Stimulated activated naive CD4-positive, alpha-beta T cell treated with Interleukin-2 at 50 U/mL for 16 hours (primary cell): ENCODE results near the gene NTSR1.

Source experiments
- DNase-seq: peaks from one replicate; lab custom pipeline; 2025; lab: John Stamatoyannopoulos, UW

Gene NTSR1

DNA sequence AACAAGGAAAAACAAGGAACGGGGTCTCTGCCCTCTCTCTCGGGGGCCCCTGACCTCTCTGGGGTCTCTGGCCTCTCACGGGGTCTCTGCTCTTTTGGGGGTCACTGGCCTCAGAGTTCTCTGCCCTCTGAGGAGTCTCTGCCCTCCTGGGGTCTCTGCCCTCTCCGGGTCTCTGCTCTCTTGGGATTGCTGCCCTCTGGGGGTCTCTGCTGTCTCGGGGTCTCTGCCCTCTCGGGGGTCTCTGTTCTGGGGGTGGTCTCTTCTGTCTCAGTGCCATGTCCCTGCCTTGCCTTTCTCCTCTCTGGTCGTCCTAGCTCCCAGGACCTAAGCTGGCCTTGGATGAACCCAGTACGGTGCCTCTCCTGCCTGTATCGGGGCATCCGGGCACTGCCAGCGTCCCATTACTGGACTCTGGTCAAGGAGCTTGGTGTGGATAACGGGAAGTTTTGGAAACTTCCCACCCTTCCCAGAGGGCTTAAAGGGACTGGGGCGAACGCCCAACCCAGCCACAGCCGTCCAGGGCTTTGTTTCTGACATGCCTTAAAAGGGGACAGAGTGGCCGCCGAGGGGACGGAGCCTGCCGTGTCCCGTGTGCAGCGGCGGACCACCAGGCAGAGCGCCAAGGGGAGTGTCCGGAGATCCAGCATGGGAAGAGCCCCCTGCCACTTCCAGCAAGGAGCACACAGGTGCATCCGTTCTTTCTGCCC, 62.9 kb downstream of the NTSR1 start:
- DNase-seq = no peak

DNA sequence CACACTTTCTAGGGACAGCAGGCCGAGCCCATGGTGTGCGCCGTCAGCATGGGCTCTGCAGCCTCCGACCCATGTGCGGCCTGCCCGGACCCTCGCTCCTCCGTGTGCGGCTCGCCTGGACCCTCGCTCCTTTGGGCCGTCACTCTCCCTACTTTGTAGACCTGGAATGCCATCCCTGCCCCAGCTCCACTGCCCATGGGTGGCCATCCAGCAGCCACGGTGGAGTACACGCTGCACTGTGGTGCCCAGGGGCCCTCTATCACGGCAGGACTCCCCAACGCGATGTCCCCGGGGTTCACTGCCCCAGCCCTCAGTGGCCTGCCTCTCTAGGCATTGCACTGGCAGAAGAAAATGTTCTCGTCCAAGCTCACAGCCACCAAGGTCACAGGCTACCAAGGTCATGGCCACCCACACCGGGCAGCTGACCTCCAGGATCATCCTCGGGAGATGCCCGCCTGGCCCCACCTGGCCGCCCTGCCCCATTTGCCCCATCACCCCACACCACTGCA, 63.5 kb downstream of the NTSR1 start:
- no peak for DNase-seq

DNA sequence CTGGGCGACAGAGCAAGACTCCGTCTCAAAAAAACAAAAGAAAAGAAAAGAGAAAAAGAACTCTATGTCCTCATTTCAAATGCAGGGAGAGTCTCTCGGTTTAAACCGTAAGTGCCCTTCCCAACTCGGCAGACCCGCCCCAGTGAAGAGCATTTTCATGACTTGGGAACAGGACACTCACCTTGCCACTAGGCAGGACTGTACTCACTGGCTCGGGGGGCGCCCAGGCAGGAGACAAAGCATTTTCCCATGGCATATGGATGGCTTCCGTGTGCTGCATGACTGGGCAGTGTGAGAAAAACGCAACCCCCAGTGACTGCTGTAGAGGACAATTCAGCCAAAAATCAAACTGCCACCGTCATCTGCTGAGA, 64.0 kb downstream of the NTSR1 start:
- DNase-seq = no peak

DNA sequence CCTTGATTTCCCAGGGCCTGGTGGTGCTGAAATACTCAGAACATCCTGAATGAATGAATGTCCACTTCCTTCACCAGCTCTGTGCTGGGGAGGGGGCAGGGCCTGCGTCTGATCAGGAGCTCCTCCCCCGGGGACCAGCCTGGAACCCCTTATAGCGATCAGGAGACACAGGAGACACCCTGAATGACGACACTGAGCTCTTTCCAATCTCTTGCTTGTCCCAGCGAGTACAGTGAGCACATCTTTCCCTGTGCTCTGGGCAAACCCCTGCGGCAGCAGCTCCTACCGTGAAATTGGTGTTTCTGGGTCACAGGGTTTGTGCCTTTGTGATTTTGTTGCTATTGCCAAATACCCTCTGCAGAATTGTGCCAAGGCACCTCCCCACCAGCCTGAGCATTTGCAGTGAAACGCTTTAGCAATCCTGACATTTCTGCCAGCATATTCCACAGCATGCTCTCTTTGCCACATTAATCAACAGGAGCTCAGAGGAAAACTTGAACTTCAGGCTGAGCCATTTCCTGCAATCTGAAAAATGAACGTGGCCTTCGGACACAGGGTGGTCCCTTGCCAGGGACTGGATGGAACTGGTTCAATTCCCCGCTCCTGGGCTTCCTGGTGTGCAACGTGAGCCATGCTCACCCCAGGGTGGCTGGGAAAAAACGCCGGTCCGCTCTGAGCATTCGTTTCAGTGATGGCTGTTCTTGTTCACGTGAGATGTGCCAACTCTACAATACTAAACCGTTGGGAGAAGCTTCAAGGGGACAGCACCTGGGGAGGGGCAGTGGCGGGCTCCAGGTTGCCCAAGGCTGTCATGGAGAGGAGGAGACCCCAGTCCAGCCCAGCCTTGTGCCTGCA, 64.6 kb downstream of the NTSR1 start:
- DNase-seq = no peak

DNA sequence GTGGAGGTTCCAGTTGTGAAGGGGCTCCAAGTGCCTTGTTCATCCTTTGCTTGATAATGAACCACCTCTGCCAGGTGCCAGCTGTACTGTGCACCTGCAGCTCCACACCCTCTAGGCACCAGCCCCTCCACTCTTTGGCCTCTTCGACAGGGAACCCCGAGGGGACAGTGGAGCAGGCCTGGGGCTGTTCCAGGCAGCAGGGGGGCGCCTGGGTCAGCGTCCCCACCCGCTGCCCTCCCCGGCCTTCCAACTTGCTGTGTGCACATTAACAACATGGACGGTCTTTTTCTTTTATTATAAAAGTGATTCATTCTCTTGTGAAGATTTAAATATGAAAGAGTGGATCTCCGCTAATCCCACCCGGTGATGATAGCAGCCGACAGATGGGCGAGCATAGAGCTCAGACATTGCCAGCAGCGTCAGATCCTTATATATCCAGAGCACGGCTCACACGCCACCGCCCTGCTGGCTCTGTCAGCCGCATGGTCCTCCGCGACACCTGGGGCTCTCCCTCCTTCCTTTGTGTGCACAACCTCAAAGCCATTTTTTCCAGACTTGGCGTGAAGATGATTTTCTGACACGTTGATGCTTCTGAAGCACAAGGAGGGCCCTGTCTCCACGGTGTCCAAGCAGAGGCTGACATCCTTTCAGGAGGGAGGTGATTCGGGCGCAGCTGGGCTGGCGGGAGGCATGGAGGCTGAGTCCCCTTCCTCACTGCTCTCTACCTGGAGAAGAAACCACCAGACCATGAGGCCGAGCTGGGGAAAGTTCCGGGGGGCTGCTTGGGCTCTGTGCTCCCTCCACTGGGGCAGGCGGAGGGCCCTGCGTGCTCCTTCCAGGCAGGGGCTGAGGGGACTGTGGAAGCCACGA, 65.4 kb downstream of the NTSR1 start:
- no peak for DNase-seq

DNA sequence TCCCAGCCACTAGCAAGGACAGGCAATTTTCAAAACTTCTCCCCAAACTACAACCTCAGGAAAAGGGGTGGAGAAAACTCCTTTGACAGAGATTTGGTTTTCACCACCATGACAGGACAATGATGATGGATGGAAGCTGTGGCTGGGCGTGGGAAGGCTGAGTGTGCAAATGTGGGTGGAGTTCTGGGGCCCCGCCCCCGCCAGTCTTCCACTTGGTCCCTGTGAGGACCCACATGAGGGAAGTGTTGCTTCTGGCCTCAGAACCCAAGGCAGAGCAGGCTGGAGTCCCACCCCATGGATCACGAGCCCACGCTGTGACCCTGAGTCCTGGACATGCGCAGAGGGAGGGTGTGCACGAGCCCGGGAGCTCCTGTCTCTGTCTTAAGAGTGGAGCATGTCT, 66.1 kb downstream of the NTSR1 start:
- no peak for DNase-seq

DNA sequence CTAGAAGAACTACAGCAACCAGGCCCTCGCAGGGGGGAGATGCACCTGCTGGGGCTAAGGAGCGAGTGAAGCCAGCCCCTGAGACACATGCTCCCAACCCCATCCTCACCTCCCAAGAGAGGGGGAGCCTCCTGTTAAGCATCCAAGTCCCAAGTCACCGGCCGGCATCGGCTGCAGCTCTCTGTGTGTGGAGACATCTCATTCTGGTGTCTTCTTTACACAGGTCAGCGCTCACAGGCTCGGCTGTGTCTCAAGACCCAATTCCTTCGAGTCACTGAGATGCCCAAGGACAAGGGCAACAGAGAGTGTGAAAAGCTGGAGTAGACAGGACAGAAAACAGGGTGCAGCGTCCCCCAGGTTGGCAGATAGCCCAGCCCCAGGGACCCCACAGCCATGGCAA, 66.6 kb downstream of the NTSR1 start:
- no peak for DNase-seq

DNA sequence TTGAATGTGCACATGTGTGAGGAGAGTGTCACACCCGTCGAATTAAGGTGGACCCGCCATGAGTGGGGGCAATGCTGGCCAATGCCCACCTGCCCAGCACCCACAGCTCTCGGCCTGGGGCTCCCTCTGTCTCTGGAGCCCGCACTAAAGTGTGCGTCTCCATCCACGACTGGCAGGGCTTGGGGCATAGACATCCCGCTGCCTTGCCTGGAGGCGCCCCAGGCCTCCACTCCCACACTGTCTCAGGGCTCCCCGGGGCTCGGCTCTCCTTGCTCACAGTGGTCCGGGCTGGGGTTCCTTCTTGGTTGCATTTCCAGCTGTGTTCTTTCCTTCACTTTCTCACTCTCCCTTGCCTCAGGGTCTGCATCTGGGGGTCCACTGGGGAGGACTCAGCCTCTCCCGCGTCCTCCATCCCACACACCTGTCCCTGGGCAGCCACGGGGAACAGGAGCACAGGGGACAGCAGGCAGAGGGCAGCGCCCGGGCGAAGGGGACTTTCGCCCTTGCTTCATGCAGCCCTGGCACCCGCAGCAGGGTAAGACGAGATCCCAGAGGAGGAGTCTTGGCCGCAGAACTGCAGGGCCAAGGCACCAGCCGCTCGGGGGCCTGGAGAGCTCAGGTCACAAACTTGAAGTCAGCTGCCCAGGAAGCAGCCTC, 67.5 kb downstream of the NTSR1 start:
- no peak for DNase-seq

DNA sequence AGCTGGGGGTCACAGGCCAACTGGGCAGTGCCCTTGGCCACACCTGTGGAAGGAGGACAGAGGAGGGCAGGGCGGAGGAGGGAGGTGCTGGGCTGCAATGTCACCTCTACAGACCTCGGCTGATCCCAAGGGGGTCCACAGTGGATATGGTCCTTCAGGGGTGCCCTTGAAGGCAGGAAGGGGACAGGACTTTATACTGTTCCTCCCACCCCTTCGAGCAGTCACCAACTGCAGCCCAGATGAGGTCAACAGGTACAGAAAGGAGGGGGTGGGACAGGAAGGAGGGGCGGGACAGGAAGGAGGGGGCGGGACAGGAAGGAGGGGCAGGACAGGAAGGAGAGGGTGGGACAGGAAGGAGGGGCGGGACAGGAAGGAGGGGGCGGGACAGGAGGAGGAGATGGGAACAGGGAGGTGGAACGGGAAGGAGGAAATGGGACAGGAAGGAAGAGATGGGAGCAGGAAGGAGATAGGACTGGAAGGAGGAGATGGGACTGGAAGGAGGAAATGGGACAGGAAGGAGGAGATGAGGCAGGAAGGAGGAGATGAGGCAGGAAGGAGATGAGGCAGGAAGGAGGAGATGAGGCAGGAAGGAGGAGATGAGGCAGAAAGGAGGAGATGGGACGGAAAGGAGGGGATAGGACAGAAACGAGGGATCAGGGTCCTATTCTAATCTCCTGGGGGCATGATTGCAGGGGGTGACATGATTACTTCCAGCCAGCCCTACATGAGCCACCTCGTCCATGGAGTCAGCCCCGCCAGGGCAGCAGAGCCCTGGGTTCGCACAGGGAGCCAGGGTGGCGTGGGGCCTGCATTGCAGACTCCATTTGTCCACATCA, 68.3 kb downstream of the NTSR1 start:
- peak; percentile 51 for DNase-seq

DNA sequence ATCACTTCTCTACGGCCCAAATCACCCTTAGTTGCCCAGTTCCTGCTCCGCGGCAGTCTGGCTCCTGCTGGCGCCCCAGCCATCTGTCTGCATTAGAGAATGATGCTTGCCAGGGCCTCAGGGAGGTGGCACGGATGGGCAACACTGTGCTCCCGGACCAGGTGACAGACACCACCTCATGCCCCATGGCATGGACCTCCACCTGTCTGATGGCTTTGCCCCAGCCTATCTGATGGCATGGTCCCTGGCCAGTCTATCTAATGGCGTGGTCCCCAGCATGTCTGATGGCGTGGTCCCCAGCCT, 68.8 kb downstream of the NTSR1 start:
- DNase-seq = no peak

DNA sequence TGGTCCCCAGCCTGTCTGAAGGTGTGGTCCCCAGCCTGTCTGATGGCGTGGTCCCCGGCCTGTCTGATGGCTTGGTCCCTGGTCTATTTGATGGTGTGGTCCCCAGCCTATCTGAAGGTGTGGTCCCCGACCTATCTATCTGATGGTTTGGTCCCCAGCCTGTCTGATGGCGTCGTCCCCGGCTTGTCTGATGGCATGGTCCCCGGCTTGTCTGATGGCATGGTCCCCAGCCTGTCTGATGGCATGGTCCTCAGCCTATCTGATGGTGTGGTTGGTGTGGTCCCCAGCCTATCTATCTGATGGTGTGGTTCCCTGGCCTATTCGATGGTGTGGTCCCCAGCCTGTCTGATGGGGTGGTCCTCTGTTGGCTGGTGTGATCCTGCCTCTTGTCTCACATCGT, 69.4 kb downstream of the NTSR1 start:
- DNase-seq = no peak

DNA sequence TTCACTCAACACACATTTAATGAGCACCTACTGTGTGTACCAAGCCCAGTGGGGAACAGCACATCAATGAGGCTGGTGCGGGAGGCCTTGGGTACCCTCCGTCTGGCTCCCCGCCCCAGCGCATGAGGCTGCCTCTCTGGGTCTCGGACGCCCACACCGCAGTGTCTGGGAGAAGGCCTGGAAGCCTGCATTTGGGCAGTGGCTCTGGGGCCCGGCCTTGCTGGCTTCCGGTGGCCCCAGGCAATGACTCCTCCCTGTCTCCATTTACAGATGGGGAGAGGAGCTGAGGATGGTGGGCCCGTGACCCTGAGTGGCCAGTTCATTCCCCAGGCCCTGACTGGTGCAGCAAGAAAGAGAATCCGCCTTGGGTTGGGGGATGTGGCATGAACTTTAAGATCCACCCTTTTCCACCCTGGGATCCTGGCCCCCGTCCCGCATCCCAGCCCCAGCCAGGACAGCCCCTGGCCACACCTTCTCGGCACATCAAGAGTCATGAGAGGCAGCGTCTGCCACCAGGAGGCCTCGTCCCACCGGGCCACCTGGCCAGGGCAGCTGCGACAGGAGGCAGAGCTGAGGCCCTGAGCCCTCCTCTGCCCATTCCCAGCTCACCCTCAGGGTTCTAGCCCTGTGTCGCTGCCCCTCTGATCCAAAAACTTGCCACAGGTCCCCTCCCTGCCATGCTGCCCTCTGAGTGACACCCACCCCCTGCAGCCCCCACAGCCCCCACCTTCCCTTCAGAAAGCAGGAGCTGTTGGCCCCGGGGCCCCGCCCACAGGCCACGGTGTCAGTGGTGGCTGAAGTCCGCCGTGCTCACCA, 70.2 kb downstream of the NTSR1 start:
- DNase-seq = no peak

DNA sequence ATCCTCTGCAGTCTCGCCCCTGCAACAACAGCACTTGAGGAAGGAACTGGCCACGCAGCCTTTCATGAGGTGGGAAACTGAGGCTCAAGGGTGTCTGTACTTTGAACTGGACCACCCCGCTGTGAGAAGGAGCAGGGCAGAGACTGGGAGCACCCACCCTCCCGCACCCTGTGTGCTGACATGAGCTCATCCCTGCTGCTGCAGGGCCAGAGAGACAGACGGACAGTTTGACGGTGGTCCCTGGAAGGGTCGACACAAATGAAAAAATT, 70.7 kb downstream of the NTSR1 start:
- DNase-seq = no peak

DNA sequence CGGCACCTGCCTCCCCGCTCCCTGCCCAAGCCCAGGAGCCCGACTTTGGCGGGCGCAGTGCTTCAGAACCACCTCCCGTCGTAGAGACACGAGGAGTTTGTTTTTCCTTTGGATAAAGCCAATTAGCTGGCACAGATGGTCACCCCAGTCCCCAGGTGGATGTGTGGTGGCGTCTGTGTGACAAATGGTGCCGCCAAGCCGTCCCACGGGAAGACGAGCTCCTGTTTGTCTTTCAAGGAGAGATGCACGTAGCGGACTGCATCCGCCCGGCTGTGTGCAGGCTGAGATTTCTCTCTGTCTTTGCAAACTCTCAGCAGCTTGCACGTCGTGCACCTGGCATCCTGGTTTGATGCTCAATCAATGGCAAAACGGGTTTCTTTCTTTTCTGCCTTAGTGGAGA, 71.6 kb downstream of the NTSR1 start:
- DNase-seq = no peak

DNA sequence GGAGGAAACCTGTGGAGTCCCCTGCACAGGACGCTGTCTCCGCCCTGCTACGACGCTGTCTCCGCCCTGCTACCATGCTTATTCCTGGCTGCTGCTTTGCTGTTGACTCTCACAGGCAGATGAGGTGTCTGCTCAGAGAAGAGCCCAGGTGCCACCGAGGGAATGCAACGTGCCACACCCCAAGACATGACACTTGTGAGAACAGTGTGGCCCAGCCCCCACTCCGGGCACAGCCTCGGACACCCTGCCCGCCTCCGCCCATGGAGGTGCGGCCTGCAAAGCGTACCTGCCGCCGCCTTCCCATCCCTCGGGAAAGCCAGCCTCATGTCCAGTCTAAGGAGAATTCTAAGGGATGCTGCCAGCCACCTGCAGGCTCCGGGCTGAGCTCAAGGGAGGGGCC, 72.1 kb downstream of the NTSR1 start:
- no peak for DNase-seq

DNA sequence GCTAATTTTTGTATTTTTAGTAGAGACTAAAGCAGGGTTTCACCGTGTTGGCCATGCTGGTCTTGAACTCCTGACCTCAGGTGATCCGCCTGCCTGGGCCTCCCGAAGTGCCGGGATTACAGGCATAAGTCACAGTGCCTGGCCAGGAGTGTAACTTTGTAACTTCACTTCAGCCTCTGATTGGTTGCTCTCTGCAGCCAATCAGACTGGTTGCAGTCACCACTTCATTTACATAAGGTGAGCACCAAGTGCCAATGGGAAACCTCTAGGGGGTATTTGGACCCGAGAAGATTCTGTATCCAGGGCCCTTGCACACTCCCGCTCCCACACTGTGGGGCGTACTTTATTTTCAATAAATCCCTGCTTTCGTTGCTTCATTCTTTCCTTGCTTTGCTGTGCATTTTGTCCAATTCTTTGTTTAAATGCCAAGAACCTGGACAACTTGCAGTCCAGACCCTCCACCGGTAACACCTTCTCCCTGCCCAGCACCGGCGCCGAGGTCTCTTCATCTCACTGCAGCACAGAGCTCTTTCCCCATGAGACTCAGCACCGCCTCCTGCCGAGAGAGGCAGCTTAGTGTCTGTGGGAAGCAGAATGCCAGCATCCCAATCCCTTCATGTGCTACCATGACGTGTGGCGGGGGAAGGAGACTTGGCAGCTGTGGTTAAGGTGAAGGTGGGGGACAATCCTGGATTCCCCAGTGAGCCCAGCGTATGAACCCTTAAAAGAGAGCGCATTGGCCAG, 73.7 kb downstream of the NTSR1 start:
- DNase-seq = no peak

DNA sequence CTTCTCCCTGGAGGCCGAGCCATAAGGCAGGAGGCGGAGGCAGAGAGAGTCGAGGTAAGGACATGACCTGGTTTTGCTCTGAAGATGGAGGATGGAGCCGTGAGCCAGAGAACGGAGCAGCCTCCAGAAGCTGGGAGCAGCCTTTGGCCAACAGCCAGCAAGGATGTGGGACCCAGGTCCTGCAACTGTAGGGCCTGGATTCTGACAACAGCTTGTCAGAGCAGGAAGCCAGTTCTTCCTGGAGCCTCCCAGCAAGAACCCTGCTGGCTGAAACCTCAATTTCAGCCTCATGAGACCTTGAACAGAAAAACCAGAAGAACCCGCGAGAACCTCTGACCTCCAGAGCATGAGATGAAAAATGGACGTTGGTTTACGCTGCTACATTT, 74.2 kb downstream of the NTSR1 start:
- DNase-seq = no peak

DNA sequence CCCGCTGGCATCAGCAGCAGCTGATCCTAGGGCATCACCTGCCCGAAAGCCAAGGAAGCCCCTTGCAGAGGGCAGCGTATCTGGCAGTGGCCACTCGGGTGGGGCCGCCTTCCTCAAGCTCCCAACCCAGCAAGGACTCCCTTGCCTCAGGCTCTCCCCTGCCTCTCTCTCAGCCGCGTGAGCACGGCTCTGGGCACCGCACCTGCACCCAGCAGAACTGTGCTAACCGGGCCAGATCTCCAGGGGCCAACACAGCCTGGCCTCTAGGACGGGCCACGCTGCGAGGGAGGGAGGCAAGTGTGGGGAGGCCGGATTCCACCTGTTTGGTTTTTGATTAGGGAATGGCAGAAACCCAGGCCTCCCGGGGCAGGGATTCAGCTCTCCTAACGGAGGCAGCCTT, 75.9 kb downstream of the NTSR1 start:
- no peak for DNase-seq

DNA sequence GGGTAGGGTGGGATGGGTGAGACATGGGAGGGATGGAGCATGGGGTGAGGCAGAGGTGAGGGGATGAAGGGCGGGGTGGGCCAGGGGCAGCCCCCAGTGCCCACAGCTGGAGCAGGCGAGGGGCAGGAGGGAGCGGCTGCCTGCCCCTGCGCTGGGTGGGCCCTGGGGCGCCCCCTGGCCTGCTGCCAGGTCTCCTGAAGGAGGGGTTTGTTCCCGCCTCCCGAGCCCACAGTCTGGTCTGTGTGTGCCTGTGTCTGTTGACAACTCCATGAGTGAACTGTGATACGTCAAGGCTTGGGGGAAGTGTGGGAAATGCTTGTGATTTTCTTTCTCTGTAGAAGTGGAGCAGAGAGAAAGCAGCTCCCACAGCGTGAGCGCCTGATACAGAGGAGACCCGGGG, 76.8 kb downstream of the NTSR1 start:
- DNase-seq = no peak

DNA sequence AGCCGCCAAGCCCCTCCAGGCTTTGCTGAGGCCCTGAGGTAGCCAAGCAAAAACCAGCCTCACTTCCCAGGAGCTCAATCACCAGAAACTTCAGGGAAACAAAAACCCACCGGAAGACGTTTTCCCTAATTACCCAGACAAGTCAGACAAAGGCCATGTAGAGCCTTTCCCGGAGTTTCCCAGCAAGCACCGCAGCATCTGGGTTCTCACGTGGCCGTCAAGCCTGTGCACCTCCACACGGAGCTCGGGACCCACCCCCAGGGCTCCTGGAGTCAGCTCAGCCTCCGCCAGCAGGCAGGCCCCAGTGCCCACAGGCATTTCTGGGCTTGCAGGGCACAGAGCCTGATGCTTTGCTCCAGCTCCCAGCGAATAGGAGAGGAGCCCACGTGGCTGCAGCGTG, 77.5 kb downstream of the NTSR1 start:
- DNase-seq = no peak
